Naive B cell (primary cell): Measurements from ENCODE around the gene BEND3. TPM values are rescaled to one million over a fixed set of nuclear protein-coding genes. Genes with fewer than 3 reads are reported as not detected.
"Not testable (repeated sequence)": the region's sequence is repeated elsewhere in the genome, so short reads cannot be mapped to it uniquely, and the experiment has no call there.

Source experiments
- ATAC-seq, 2 donors: fragments of 150-1000 bp; cut with Tn5 transposase; 2 replicates each; pipeline ENCODE4 v1.10.0; 2021; ENCODE audit warnings: low read depth in 2 of 2, mild to moderate bottlenecking in 2 of 2, moderate library complexity in 2 of 2
- DNase-seq: peaks from one replicate; pipeline ENCODE4 v3.0.0; 2022
- H3K27ac Mint-ChIP-seq, 6 donors: one replicate each; pipeline ENCODE4 v1.8.0; 2020 to 2022; ENCODE audit warnings: mild to moderate bottlenecking in 6 of 6, mixed read lengths in 6 of 6, moderate library complexity in 5 of 6, inconsistent platforms in 2 of 6
- H3K27me3 Mint-ChIP-seq, 3 donors: one replicate each; pipeline ENCODE4 v1.8.0; 2021 to 2022; ENCODE audit warnings: mixed read lengths in 3 of 3, mild to moderate bottlenecking in 1 of 3
- H3K36me3 Mint-ChIP-seq, 2 donors: one replicate each; pipeline ENCODE4 v1.8.0; 2020 to 2022; ENCODE audit warnings: mixed read lengths in 2 of 2, inconsistent platforms in 1 of 2, mild to moderate bottlenecking in 1 of 2
- H3K4me1 Mint-ChIP-seq, 3 donors: one replicate each; pipeline ENCODE4 v1.8.0; 2020 to 2022; ENCODE audit warnings: mixed read lengths in 3 of 3, inconsistent platforms in 1 of 3, mild to moderate bottlenecking in 1 of 3, moderate library complexity in 1 of 3
- H3K4me3 Mint-ChIP-seq, 8 donors: one replicate each; pipeline ENCODE4 v1.8.0; 2020 to 2022; ENCODE audit warnings: mild to moderate bottlenecking in 8 of 8, mixed read lengths in 8 of 8, moderate library complexity in 8 of 8, inconsistent platforms in 2 of 8
- H3K9me3 Mint-ChIP-seq, 7 donors: one replicate each; pipeline ENCODE4 v1.8.0; 2020 to 2022; ENCODE audit warnings: mixed read lengths in 7 of 7, mild to moderate bottlenecking in 5 of 7, inconsistent platforms in 2 of 7, moderate library complexity in 1 of 7
- polyA plus RNA-seq, 6 donors: library from polyadenylated mRNA; unstranded; fragments of 300-500 nt; fragmentation: Illumina TruSeq; gene quantifications; one replicate each; pipeline ENCODE4 v1.2.3, GENCODE V29; 2021; ENCODE audit warnings: low read depth in 6 of 6

BEND3 gene
- polyA plus RNA-seq = under 1 TPM in 5 of 6 donors, not detected in 1; 0.54 to 0.76 (median 0.63) TPM

DNA sequence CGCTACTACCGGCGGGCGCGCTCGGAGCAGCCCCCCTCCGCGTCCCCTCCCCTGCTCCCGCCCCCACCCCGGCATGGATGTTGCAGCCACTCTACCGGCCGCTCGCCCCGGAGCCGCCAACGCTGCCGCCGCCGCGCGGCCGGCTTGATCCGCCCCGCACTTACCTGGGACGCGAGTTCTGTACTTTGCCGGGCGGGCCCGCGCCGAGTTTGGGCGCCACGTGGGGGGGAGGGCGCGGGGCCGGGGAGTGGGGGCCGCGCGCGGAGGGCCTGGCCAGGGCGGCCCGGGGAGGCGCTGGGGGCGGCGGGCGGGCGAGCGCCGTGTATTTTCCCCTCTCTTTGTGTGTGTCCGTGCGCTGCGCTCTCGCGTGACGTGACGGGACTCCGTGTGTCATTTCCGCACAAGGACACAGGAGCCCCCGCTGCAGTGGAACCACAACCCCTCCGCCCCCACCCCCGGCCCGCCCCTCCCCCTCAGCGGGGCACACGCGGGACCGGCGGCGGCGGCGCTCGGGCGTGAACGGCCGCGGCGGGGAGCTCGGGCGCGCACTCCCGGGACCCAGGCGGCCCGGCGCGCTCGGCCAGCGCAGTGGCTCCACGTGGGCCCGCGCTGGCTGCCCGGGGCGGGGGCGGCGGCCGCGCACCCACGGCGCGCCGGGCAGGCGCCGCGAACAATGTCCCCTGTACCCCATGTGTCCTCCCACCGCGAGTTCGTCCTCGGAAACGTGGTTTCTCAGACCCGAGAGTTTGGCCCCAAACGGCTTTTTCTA is at the start of gene BEND3:
BEND3 (minus strand) TSS at position 590 of the 769 bp plus-strand sequence. CDS start 16,230 bp downstream, outside the sequence.
- Mint-ChIP-seq H3K4me1 (peaks cover 13 to 20% (median 13%) of the 10 kb centered on the region in 3 donors), H3K27ac (peak within 1 kb of the TSS in 5 of 6 donors; percentile 66 to 94 (median 85)), H3K27me3 (peaks cover 0 to 4% (median 0%) of the 10 kb centered on the region in 3 donors), H3K9me3 (no peaks in the 10 kb centered on the region), H3K36me3 (no peaks in the 10 kb centered on the region), H3K4me3 (peak within 1 kb of the TSS; percentile 87 to 98 (median 94))
- DNase-seq = peak; percentile 22
- ATAC-seq = peak; percentile 29

DNA sequence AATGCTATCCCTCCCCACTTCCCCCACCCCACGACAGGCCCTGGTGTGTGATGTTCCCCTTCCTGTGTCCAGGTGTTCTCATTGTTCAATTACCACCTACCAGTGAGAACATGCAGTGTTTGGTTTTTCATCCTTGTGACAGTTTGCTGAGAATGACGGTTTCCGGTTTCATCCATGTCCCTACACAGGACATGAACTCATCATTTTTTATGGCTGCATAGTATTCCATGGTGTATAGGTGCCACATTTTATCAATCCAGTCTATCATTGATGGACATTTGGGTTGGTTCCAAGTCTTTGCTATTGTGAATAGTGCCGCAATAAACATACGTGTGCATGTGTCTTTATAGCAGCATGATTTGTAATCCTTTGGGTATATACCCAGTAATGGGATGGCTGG is 49.0 kb upstream of the BEND3 start:
- not testable (repeated sequence) for H3K9me3 Mint-ChIP-seq, H3K4me3 Mint-ChIP-seq, H3K27ac Mint-ChIP-seq, H3K27me3 Mint-ChIP-seq, H3K36me3 Mint-ChIP-seq, DNase-seq, H3K4me1 Mint-ChIP-seq, ATAC-seq

DNA sequence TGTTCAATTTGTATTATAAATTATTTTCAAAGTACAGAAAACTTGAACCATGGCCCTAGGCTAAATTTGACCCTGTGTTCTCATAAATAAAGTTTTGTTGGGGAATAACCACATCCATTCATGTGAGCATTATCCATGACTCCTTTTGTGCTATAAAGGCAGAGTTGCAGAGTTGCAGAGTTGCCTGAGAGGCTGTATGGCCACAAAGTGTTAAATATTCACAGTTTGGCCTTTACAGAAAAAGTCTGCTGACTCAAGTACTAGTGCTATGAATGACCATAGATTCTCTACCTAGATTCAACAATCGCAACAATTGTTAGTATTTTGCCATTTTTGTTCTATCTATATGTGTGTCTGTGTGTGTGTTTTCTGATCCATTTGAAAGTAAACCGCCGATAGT is 46.2 kb upstream of the BEND3 start:
- ATAC-seq = no peak
- no peaks in the 10 kb centered on the region for H3K4me1 Mint-ChIP-seq

DNA sequence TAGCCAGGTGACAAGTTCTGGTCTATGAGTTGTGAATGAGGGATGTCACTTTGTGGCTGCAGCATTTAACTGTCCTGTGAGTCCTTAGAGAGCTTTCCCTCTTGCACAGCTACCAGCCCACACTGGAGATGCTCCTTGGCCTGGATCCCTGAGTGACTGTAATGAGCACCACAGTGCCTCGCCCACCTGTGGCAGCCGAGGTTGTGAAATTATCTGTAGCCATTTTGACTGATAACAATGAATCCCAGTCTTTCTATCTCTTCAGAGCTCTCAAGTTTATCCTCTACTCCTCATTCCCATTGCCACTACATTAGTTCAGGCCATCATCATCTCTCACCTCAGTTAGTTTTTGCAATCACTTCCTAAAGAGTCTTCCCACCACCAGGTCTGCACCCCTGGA is 41.3 kb upstream of the BEND3 start:
- H3K4me1 Mint-ChIP-seq = peaks cover 4 to 8% (median 7%) of the 10 kb centered on the region in 3 donors
- H3K4me3 Mint-ChIP-seq = no peak overlapping the region
- no peaks in the 10 kb centered on the region for H3K36me3 Mint-ChIP-seq
- H3K27ac Mint-ChIP-seq = peak overlapping the region in 1 of 6 donors; percentile 31
- ATAC-seq = no peak
- DNase-seq = no peak
- H3K27me3 Mint-ChIP-seq = no peaks in the 10 kb centered on the region
- H3K9me3 Mint-ChIP-seq = no peaks in the 10 kb centered on the region

More for the DNA sequence above, 46.2 kb upstream of the BEND3 start:
- Mint-ChIP-seq H3K36me3 (no peaks in the 10 kb centered on the region), H3K27me3 (no peaks in the 10 kb centered on the region), H3K27ac (no peak overlapping the region), H3K9me3 (peaks cover 0 to 2% (median 0%) of the 10 kb centered on the region in 7 donors), H3K4me3 (no peak overlapping the region)
- no peak for DNase-seq

GRCh38 chr6:107154801-107155160 is 39.5 kb upstream of the BEND3 start:
- H3K9me3 Mint-ChIP-seq = no peaks in the 10 kb centered on the region
- DNase-seq (no peak), ATAC-seq (no peak)
- no peak overlapping the region for H3K4me3 Mint-ChIP-seq
- H3K27ac Mint-ChIP-seq = no peak overlapping the region
- H3K27me3 Mint-ChIP-seq = no peaks in the 10 kb centered on the region
- H3K36me3 Mint-ChIP-seq = no peaks in the 10 kb centered on the region
- H3K4me1 Mint-ChIP-seq = peaks cover 4 to 10% (median 8%) of the 10 kb centered on the region in 3 donors

GRCh38 chr6:107154131-107154800 is 39.0 kb upstream of the BEND3 start:
- peaks cover 4 to 10% (median 8%) of the 10 kb centered on the region in 3 donors for H3K4me1 Mint-ChIP-seq
- H3K9me3 Mint-ChIP-seq = no peaks in the 10 kb centered on the region
- peak overlapping the region in 1 of 6 donors; percentile 74 for H3K27ac Mint-ChIP-seq
- no peaks in the 10 kb centered on the region for H3K27me3 Mint-ChIP-seq
- H3K36me3 Mint-ChIP-seq = no peaks in the 10 kb centered on the region
- no peak for ATAC-seq
- no peak overlapping the region for H3K4me3 Mint-ChIP-seq
- DNase-seq = no peak

DNA sequence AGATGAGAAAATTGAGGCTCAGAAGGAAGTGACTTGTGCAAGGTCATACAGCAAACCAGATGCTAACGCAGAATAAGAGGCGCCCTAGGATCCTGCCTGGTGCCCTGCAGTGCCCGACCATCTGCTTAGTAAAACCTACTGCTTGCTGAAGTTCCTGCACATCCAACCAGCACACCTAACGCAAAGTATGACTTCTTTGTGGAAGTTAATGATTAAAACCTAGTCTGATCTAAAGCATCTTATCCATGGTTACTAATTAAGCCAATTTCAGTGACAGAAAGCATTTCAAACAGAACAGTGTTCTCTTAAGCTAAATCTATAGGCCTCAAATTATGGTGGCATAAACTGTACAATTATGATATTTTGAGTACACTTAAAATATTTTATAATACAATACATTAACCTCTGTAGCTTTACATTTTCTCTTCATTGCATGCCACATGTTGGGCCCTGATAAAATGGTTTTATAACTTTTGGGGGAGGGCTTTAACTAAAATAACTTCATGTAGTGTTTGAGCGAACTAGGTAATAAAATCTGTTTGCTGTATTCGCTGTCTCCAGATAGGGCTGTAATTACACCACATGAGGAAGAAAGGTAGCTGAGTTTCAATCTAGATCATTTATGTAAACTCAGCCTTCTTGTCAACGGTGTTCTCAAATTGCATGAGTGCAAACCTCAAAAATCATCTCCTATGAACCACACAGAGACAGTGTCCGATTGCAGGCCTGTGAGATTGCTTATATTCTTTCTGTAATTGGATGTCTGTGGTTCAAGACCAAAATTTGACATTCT is 37.5 kb upstream of the BEND3 start:
- DNase-seq = no peak

GRCh38 chr6:107144666-107145065 is 29.4 kb upstream of the BEND3 start:
- Mint-ChIP-seq H3K27me3 (no peaks in the 10 kb centered on the region), H3K36me3 (no peaks in the 10 kb centered on the region), H3K4me3 (no peak overlapping the region), H3K9me3 (no peaks in the 10 kb centered on the region), H3K27ac (no peak overlapping the region), H3K4me1 (no peaks in the 10 kb centered on the region)
- ATAC-seq = no peak
- no peak for DNase-seq

More for the DNA sequence above, 37.5 kb upstream of the BEND3 start:
- no peak for ATAC-seq
- Mint-ChIP-seq H3K27me3 (no peaks in the 10 kb centered on the region), H3K4me3 (no peak overlapping the region), H3K9me3 (no peaks in the 10 kb centered on the region), H3K4me1 (peaks cover 4 to 10% (median 8%) of the 10 kb centered on the region in 3 donors), H3K36me3 (no peaks in the 10 kb centered on the region), H3K27ac (peak overlapping the region in 2 of 6 donors; percentile 30 to 54)

DNA sequence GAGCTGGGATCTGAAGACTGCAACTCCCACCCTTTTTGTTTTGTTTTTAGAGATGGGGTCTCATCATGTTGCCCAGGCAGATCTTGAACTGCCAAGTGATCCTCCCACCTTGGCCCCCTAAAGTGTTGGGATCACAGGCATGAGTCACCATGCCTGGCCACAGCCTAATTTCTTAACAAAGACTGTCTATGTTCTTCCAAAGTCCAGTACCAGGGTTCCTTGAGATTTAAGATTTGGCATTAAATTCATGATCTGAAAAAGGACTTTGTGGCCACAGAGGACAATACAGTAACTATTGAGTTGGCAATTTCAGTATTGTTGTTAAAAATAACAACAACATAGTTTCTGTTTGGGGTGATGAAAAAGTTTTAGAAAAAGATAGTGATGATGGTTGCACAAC is 28.7 kb upstream of the BEND3 start:
- H3K27me3 Mint-ChIP-seq = no peaks in the 10 kb centered on the region
- H3K27ac Mint-ChIP-seq = no peak overlapping the region
- no peaks in the 10 kb centered on the region for H3K36me3 Mint-ChIP-seq
- no peak for DNase-seq
- H3K4me1 Mint-ChIP-seq = no peaks in the 10 kb centered on the region
- ATAC-seq = no peak
- no peak overlapping the region for H3K4me3 Mint-ChIP-seq
- H3K9me3 Mint-ChIP-seq = no peaks in the 10 kb centered on the region

GRCh38 chr6:107140581-107140980 is 25.3 kb upstream of the BEND3 start:
- H3K27me3 Mint-ChIP-seq = no peaks in the 10 kb centered on the region
- no peaks in the 10 kb centered on the region for H3K4me1 Mint-ChIP-seq
- no peaks in the 10 kb centered on the region for H3K9me3 Mint-ChIP-seq
- H3K36me3 Mint-ChIP-seq = no peaks in the 10 kb centered on the region
- no peak overlapping the region for H3K27ac Mint-ChIP-seq
- no peak for DNase-seq
- no peak overlapping the region for H3K4me3 Mint-ChIP-seq
- ATAC-seq = no peak

DNA sequence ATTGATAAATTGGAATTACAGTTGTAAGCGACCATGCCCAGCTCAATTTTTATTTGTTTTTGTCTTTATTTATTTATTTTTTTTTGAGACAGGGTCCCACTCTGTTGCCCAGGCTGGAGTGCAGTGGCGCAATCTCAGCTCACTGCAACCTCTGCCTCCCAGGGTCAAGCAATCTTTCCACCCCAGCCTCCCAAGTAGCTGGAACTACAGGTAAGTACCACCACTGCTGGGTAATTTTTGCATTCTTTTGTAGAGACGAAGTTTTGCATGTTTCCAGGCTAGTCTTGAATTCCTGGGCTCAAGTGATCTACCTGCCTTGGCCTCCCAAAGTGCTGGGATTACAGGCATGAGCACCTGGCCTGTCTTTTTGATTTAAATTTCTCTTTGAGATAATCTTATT is 21.0 kb upstream of the BEND3 start:
- H3K4me3 Mint-ChIP-seq, H3K9me3 Mint-ChIP-seq, DNase-seq, H3K27ac Mint-ChIP-seq, H3K27me3 Mint-ChIP-seq, ATAC-seq, H3K36me3 Mint-ChIP-seq, H3K4me1 Mint-ChIP-seq: not testable (repeated sequence)

DNA sequence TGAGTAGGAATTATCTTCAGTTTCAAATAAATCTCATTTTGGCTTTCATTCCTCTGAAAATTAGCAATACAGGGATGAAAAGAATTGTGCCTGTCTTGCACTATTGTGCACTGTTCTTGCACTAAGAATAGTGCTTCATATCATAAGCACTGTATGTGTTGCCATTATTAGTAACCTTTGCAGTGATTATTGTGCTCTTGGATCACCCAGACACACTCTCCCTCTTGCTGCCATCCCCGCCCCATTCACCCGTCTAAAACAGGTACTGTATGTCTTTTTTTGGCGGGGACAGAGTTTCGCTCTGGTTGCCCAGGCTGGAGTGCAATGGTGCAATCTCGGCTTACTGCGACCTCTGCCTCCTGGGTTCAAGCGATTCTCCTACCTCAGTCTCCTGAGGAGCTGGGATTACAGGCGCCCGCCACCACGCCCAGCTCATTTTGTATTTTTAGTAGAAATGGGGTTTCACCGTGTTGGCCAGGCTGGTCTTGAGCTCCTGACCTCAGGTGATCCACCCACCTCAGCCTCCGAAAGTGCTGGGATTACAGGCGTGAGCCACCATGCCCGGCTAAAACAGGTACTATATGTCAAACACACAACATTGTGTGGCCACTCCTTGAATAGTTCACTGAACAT is 19.8 kb upstream of the BEND3 start:
- not testable (repeated sequence) for H3K4me1 Mint-ChIP-seq, H3K9me3 Mint-ChIP-seq, H3K27ac Mint-ChIP-seq

DNA sequence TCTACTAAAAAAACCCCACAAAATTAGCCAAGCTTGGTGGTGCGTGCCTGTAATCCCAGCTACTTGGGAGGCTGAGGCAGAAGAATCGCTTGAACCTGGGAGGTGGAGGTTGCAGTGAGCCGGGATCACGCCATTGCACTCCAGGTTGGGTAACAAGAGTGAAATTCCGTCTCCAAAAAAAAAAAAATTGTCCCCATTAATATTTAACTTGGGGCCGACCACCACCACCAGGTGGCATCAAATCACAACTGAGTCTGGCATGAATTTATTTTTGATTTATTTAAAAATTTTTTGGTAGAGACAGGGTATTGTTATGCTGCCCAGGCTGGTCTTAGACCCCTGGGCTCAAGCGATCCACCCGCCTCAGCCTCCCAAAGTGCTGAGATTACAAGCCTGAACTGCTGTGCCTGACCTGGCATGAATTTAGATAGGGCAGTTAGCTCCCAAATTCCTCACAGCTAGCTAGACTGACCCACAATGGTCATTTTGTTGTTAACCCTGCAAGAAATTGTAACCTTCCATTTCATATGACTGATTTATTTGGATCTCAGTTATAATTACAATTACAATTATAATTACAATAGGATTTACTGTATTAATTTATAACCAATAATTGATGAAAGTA is 17.1 kb upstream of the BEND3 start:
- H3K27ac Mint-ChIP-seq = no peak overlapping the region
- H3K36me3 Mint-ChIP-seq = no peaks in the 10 kb centered on the region
- peak; percentile 27 for DNase-seq

More for the DNA sequence above, 19.8 kb upstream of the BEND3 start:
- not testable (repeated sequence) for H3K4me3 Mint-ChIP-seq, ATAC-seq, H3K36me3 Mint-ChIP-seq, H3K27me3 Mint-ChIP-seq, DNase-seq

More for the DNA sequence above, 17.1 kb upstream of the BEND3 start:
- ATAC-seq = no peak
- Mint-ChIP-seq H3K4me3 (no peak overlapping the region), H3K4me1 (peaks cover 0 to 6% (median 4%) of the 10 kb centered on the region in 3 donors), H3K9me3 (no peaks in the 10 kb centered on the region), H3K27me3 (no peaks in the 10 kb centered on the region)
